DND-41 (cell line): ENCODE results near the gene PDE1A.

Source experiments
- ATAC-seq: fragments of 200-7000 bp; cut with Tn5 transposase; 3 replicates; pipeline ENCODE4 v1.9.1; 2021; ENCODE audit warnings: low read depth; ENCODE audit not compliant: insufficient read depth
- DNase-seq: peaks from one replicate; pipeline ENCODE4 v3.0.0-alpha.2; 2020
- H2AFZ ChIP-seq: 2 replicates; pipeline ENCODE4 v1.6.0; 2012; ENCODE audit warnings: low read depth, low read length
- H3K27ac ChIP-seq: 2 replicates; pipeline ENCODE4 v1.5.1; 2012; ENCODE audit warnings: low read length, inconsistent platforms
- H3K27me3 ChIP-seq: fragments of 200-600 bp; sonication (generic); 2 replicates; pipeline ENCODE4 v1.6.0; 2012; ENCODE audit warnings: low read length, mild to moderate bottlenecking, inconsistent platforms; ENCODE audit not compliant: insufficient read depth, poor library complexity
- H3K36me3 ChIP-seq: 2 replicates; pipeline ENCODE4 v1.5.1; 2012; ENCODE audit warnings: low read length, inconsistent platforms; ENCODE audit not compliant: insufficient read depth
- H3K4me1 ChIP-seq: 2 replicates; pipeline ENCODE4 v1.5.1; 2012; ENCODE audit warnings: mild to moderate bottlenecking, low read length; ENCODE audit not compliant: insufficient read depth
- H3K4me2 ChIP-seq: 2 replicates; pipeline ENCODE4 v1.6.0; 2012; ENCODE audit warnings: mild to moderate bottlenecking, moderate library complexity, low read length, inconsistent platforms; ENCODE audit not compliant: insufficient read depth
- H3K4me3 ChIP-seq, 2 experiments: fragments of 200-600 bp in 1 of 2; shearing (Covaris generic) in 1 of 2; 2 replicates each; pipeline ENCODE4 v1.5.1; 2012 to 2016; ENCODE audit warnings: inconsistent platforms in 2 of 2, low read length in 2 of 2, mild to moderate bottlenecking in 2 of 2, low read depth in 1 of 2, moderate library complexity in 1 of 2
- H3K79me2 ChIP-seq: 2 replicates; pipeline ENCODE4 v1.6.0; 2012; ENCODE audit warnings: low read length, inconsistent platforms; ENCODE audit not compliant: insufficient read depth
- H3K9ac ChIP-seq: 2 replicates; pipeline ENCODE4 v1.6.0; 2012; ENCODE audit warnings: low read depth, mild to moderate bottlenecking, inconsistent platforms, low read length, moderate library complexity
- H3K9me3 ChIP-seq: 2 replicates; pipeline ENCODE4 v1.5.1; 2012; ENCODE audit warnings: low read length, moderate library complexity, mild to moderate bottlenecking, inconsistent platforms; ENCODE audit not compliant: insufficient read depth, severe bottlenecking
- H4K20me1 ChIP-seq: 2 replicates; pipeline ENCODE4 v1.6.0; 2012; ENCODE audit warnings: low read length; ENCODE audit not compliant: insufficient read depth
- EZH2 ChIP-seq: IDR thresholded peaks from 3 replicates; pipeline ENCODE4 v1.6.1; 2012; ENCODE audit warnings: borderline replicate concordance, low read depth, mild to moderate bottlenecking, moderate library complexity, low read length, inconsistent platforms; ENCODE audit not compliant: severe bottlenecking
- TF ChIP-seq, protein P1 (sequence below): IDR thresholded peaks from 2 replicates; pipeline ENCODE4 v1.5.1; 2012; ENCODE audit warnings: borderline replicate concordance, low read length, moderate library complexity, mild to moderate bottlenecking; ENCODE audit not compliant: poor library complexity, severe bottlenecking; ENCODE audit errors: extremely low read depth

The PDE1A gene

DNA sequence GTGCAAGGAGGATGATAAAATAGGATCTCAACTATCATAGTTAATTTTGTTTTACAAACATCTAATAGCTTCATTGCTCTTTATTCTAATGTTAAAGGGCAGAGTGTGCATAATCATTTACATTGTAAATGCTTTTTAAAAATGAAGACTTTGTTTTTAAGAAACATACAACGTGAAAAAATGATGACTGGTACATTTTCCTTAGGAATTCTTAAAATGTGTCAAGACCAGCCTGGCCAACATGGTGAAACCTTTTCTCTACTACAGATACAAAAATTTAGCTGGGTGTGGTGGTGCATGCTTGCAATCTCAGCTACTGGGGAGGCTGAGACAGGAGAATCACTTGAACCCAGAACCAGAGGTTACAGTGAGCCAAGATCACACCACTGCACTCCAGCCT is 179.0 kb downstream of the PDE1A start:
- no peaks in the 10 kb centered on the region for H3K79me2 ChIP-seq
- no peak overlapping the region for H3K4me3 ChIP-seq
- no peaks in the 10 kb centered on the region for H3K9me3 ChIP-seq
- no peaks in the 10 kb centered on the region for H3K27me3 ChIP-seq
- no peak overlapping the region for H3K4me2 ChIP-seq
- no peaks in the 10 kb centered on the region for H3K36me3 ChIP-seq
- no peaks in the 10 kb centered on the region for H4K20me1 ChIP-seq
- no peak overlapping the region for H3K9ac ChIP-seq
- no peak for TF ChIP-seq EZH2
- TF ChIP-seq, protein P1, sequence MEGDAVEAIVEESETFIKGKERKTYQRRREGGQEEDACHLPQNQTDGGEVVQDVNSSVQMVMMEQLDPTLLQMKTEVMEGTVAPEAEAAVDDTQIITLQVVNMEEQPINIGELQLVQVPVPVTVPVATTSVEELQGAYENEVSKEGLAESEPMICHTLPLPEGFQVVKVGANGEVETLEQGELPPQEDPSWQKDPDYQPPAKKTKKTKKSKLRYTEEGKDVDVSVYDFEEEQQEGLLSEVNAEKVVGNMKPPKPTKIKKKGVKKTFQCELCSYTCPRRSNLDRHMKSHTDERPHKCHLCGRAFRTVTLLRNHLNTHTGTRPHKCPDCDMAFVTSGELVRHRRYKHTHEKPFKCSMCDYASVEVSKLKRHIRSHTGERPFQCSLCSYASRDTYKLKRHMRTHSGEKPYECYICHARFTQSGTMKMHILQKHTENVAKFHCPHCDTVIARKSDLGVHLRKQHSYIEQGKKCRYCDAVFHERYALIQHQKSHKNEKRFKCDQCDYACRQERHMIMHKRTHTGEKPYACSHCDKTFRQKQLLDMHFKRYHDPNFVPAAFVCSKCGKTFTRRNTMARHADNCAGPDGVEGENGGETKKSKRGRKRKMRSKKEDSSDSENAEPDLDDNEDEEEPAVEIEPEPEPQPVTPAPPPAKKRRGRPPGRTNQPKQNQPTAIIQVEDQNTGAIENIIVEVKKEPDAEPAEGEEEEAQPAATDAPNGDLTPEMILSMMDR: no peak
- DNase-seq (no peak), ATAC-seq (no peak)
- no peak overlapping the region for H3K27ac ChIP-seq
- no peaks in the 10 kb centered on the region for H3K4me1 ChIP-seq
- no peak overlapping the region for H2AFZ ChIP-seq

DNA sequence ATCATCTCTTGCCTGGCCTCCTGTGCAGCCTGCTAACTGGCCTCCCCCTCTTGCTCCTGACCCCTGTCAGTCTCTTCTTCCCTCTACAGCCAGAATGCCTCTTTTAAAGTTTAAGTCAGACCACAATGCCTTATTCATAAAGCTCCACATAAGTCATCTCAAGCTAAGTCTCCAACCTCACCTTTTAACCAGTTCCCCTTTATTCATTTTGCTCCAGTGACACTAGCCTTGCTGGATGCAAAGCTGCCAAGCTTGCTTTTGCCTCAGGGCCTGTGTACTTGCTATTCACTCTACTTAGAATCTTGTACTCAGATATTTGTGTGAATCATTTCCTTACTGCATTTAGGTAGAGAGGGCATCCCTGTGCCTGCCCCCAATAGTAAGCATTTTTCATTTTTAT is 180.9 kb downstream of the PDE1A start:
- Histone ChIP-seq H3K79me2 (no peaks in the 10 kb centered on the region), H3K36me3 (no peaks in the 10 kb centered on the region), H4K20me1 (no peaks in the 10 kb centered on the region), H3K9me3 (no peaks in the 10 kb centered on the region), H3K27me3 (peaks cover 8% of the 10 kb centered on the region), H3K4me2 (no peak overlapping the region), H3K27ac (no peak overlapping the region), H2AFZ (no peak overlapping the region), H3K4me1 (no peaks in the 10 kb centered on the region), H3K9ac (no peak overlapping the region), H3K4me3 (no peak overlapping the region)
- TF ChIP-seq, protein P1: no peak
- DNase-seq (no peak), ATAC-seq (no peak)

DNA sequence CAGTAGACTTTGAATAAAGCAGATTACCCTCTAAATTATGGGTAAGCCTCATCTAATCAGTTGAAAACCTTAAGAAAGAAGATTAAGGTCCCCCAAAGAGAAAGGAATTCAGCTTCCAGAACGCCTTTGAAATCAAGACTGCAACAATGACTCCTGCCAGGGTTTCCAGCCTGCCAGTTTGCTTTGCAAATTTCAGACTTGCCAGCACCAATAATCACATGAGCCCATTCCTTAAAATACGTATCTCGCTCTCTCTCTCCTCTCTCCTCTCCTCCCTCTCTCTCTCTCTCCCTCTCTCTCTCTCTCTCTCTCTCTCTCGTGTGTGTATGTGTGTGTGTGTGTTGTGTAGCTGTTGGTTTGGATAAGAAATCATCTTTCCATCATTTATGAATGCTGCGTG is 184.2 kb downstream of the PDE1A start:
- Histone ChIP-seq H3K4me1 (no peaks in the 10 kb centered on the region), H4K20me1 (no peaks in the 10 kb centered on the region), H3K27ac (no peak overlapping the region), H3K36me3 (no peaks in the 10 kb centered on the region), H2AFZ (no peak overlapping the region), H3K4me3 (no peak overlapping the region), H3K4me2 (no peak overlapping the region), H3K27me3 (peaks cover 8% of the 10 kb centered on the region), H3K79me2 (no peaks in the 10 kb centered on the region), H3K9me3 (no peaks in the 10 kb centered on the region), H3K9ac (no peak overlapping the region)
- ATAC-seq (no peak), DNase-seq (no peak)
- TF ChIP-seq EZH2: no peak
- TF ChIP-seq, protein P1: no peak

DNA sequence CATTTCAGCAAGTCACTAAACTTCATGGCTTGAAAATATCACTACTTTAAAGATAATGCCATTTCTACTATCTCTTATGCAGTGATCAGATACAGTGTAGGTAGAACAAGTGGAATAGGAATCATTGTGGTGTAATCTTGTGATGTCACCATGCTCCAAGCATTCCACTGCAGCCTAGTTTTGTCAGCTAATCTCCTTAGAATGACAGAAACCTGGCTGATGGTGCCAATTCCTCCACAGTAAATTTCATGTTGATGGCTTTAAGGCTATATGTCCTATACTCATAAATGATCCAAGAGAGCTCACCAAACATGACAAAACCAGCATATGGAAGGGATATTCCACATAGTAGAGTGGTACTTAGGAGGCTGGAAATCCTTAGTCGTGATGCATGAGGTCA is 184.9 kb downstream of the PDE1A start:
- no peaks in the 10 kb centered on the region for H4K20me1 ChIP-seq
- H3K27me3 ChIP-seq: peaks cover 8% of the 10 kb centered on the region
- no peaks in the 10 kb centered on the region for H3K4me1 ChIP-seq
- no peak overlapping the region for H3K27ac ChIP-seq
- H3K4me3 ChIP-seq: no peak overlapping the region
- no peak overlapping the region for H3K9ac ChIP-seq
- H3K36me3 ChIP-seq: no peaks in the 10 kb centered on the region
- H2AFZ ChIP-seq: no peak overlapping the region
- no peak for ATAC-seq
- no peaks in the 10 kb centered on the region for H3K79me2 ChIP-seq
- DNase-seq: no peak
- no peak overlapping the region for H3K4me2 ChIP-seq
- no peak for TF ChIP-seq EZH2
- TF ChIP-seq, protein P1: no peak
- no peaks in the 10 kb centered on the region for H3K9me3 ChIP-seq
